Adrenal gland (tissue), 5 donors: ENCODE data around the gene C16orf90.

ENCODE experiments used
- CTCF ChIP-seq, 6 experiments: fragments of 450-650 bp in 4 of 6; fragments of 200-600 bp in 2 of 6; sonication (generic) in 1 of 6; IDR thresholded peaks; 1 replicate in 5 of 6; 2 replicates in 1 of 6; pipeline versions ENCODE4 v1.5.1 to v1.8.0; 2016 to 2021; ENCODE audit warnings: antibody characterized with exemption in 6 of 6, mild to moderate bottlenecking in 2 of 6, moderate library complexity in 1 of 6
- POLR2A ChIP-seq, 2 donors: fragments of 450-650 bp; IDR thresholded peaks; one replicate each; pipeline ENCODE4 v1.6.1; 2017; ENCODE audit warnings: antibody characterized with exemption in 2 of 2, mild to moderate bottlenecking in 2 of 2, moderate library complexity in 1 of 2
- donor health status: DM: no; HTN: no; CAD: no.

GRCh38 chr16:3534126-3534525, 38.8 kb upstream of the C16orf90 start:
- TF ChIP-seq CTCF (IDR thresholded peaks at IDR 0.05) (no peak), POLR2A (IDR thresholded peaks at IDR 0.05) (no peak)
